KMS-11 (cell line): ENCODE results near the gene MLPH.

ENCODE experiments used
- H2AFZ ChIP-seq: fragments of 200-600 bp; sonication (generic); 2 replicates; pipeline ENCODE4 v1.6.1; 2016; ENCODE audit warnings: antibody characterized with exemption, mixed run types, low read depth
- H3K27ac ChIP-seq: fragments of 200-600 bp; sonication (generic); 2 replicates; pipeline ENCODE4 v1.6.1; 2016; ENCODE audit warnings: mild to moderate bottlenecking, mixed run types
- H3K27me3 ChIP-seq: fragments of 200-600 bp; sonication (generic); 2 replicates; pipeline ENCODE4 v1.6.1; 2017; ENCODE audit warnings: mild to moderate bottlenecking, low read depth, mixed run types, moderate library complexity; ENCODE audit not compliant: insufficient read depth
- H3K36me3 ChIP-seq: fragments of 200-600 bp; sonication (generic); 2 replicates; pipeline ENCODE4 v1.6.1; 2017; ENCODE audit warnings: mild to moderate bottlenecking, mixed run types; ENCODE audit not compliant: insufficient read depth
- H3K4me1 ChIP-seq: fragments of 200-600 bp; sonication (generic); 2 replicates; pipeline ENCODE4 v1.6.1; 2016; ENCODE audit warnings: mild to moderate bottlenecking, low read depth, mixed run types; ENCODE audit not compliant: poor library complexity, severe bottlenecking
- H3K4me2 ChIP-seq: fragments of 200-600 bp; sonication (generic); 2 replicates; pipeline ENCODE4 v1.7.0; 2016; ENCODE audit warnings: mild to moderate bottlenecking, mixed run types
- H3K4me3 ChIP-seq: fragments of 200-600 bp; sonication (generic); IDR thresholded peaks from 2 replicates; pipeline ENCODE4 v1.6.1; 2017; ENCODE audit warnings: low read depth, low read length, mixed read lengths; ENCODE audit not compliant: insufficient read depth
- H3K79me2 ChIP-seq: fragments of 200-600 bp; sonication (generic); 2 replicates; pipeline ENCODE4 v1.6.1; 2016; ENCODE audit warnings: low read depth, mixed run types; ENCODE audit not compliant: insufficient read depth
- H3K9ac ChIP-seq: fragments of 200-600 bp; sonication (generic); 2 replicates; pipeline ENCODE4 v1.6.1; 2016; ENCODE audit warnings: mild to moderate bottlenecking, mixed run types
- H4K20me1 ChIP-seq: fragments of 200-600 bp; sonication (generic); 2 replicates; pipeline ENCODE4 v1.6.1; 2016; ENCODE audit warnings: mild to moderate bottlenecking, mixed run types; ENCODE audit not compliant: insufficient read depth
- CTCF ChIP-seq: fragments of 200-600 bp; sonication (generic); conservative IDR thresholded peaks from 2 replicates; pipeline ENCODE4 v1.6.1; 2017; ENCODE audit warnings: low read depth, mild to moderate bottlenecking, antibody characterized with exemption, low read length, moderate library complexity, mixed read lengths

The MLPH gene

GRCh38 chr2:237557633-237558015 lies 70.6 kb downstream of the MLPH start:
- H3K79me2 ChIP-seq: no peaks in the 10 kb centered on the region
- H2AFZ ChIP-seq: peak overlapping the region; percentile 16; the same call in 1 of the 2 replicates
- no peaks in the 10 kb centered on the region for H4K20me1 ChIP-seq
- H3K27me3 ChIP-seq: no peaks in the 10 kb centered on the region
- H3K4me1 ChIP-seq: peaks cover 15% of the 10 kb centered on the region
- peak overlapping the region; percentile 10; the same call in 1 of the 2 replicates for H3K27ac ChIP-seq
- H3K36me3 ChIP-seq: no peaks in the 10 kb centered on the region
- TF ChIP-seq CTCF: no peak
- H3K9ac ChIP-seq: no peak overlapping the region
- H3K4me3 ChIP-seq: no peak overlapping the region
- peak overlapping the region; percentile 38; the same call in 1 of the 2 replicates for H3K4me2 ChIP-seq

- Histone ChIP-seq H3K79me2 (no peaks in the 10 kb centered on the region), H3K4me1 (peaks cover 15% of the 10 kb centered on the region), H3K4me2 (no peak overlapping the region), H3K4me3 (no peak overlapping the region), H2AFZ (no peak overlapping the region), H3K9ac (no peak overlapping the region), H3K27ac (no peak overlapping the region), H3K27me3 (no peaks in the 10 kb centered on the region), H4K20me1 (no peaks in the 10 kb centered on the region), H3K36me3 (no peaks in the 10 kb centered on the region)
- TF ChIP-seq CTCF: no peak
These were observed 72.0 kb downstream of the MLPH start for GRCh38 chr2:237558961-237559641.

- no peaks in the 10 kb centered on the region for H4K20me1 ChIP-seq
- no peak overlapping the region for H3K4me2 ChIP-seq
- no peak for TF ChIP-seq CTCF
- no peak overlapping the region for H2AFZ ChIP-seq
- H3K27ac ChIP-seq: no peak overlapping the region
- H3K4me3 ChIP-seq: no peak overlapping the region
- H3K27me3 ChIP-seq: no peaks in the 10 kb centered on the region
- no peak overlapping the region for H3K9ac ChIP-seq
- no peaks in the 10 kb centered on the region for H3K79me2 ChIP-seq
- peaks cover 15% of the 10 kb centered on the region for H3K4me1 ChIP-seq
- H3K36me3 ChIP-seq: no peaks in the 10 kb centered on the region
These were observed 74.2 kb downstream of the MLPH start for GRCh38 chr2:237561221-237561620.

GRCh38 chr2:237563816-237564215 lies 76.8 kb downstream of the MLPH start:
- Histone ChIP-seq H3K27ac (no peak overlapping the region), H3K79me2 (no peaks in the 10 kb centered on the region), H4K20me1 (no peaks in the 10 kb centered on the region), H2AFZ (no peak overlapping the region), H3K36me3 (no peaks in the 10 kb centered on the region), H3K4me3 (no peak overlapping the region), H3K4me2 (no peak overlapping the region), H3K4me1 (no peaks in the 10 kb centered on the region), H3K9ac (no peak overlapping the region), H3K27me3 (no peaks in the 10 kb centered on the region)
- no peak for TF ChIP-seq CTCF
